ENCODE data around the gene UIMC1. TPM values are rescaled to one million over a fixed set of nuclear protein-coding genes. Genes with fewer than 3 reads are reported as not detected.

The UIMC1 gene
- total RNA-seq, 1 experiment from 2014 or later: 38.4 TPM

DNA sequence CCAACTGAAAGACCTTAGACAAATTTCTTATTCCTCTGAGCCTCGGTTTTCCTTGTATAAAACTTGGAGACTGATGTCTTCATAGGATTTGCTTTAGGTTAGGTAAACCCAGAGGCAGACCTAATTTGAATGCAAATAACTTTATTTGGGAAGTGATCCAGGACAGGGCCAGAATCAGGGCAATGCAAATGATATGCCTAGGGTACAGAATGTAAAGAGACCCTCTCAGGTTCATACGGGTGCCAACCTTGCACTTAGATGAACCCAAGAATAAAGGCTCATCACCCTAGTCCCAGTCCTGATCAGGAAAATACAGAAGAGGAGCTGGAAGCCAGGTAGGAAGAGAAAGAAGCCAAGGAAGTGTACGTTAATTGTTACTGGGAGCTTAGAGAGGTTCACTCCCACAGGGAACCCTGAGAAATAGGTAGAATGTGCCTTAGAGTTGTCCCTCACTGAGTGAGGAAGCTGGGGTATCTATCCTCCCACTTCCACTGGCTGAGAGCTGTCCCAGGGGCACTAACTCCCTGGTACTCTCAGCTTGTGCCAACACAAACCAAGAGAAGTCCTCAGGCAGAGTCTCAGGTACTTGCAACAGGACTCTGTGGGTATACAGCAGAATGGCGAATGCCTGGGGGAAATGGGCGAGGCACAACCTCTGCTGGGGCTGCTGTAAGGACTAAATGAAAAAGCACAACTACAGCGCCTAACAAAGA lies 104.3 kb downstream of the UIMC1 start:
- CTCF ChIA-PET: interaction anchor here (1.5 kb wide), 1 partner anchor 242 kb away, joined by 8 read pairs; no protein-coding TSS in a partner anchor

More for the DNA sequence above, 104.3 kb downstream of the UIMC1 start:
- no TSS peak for BruUV-seq (replicated peaks)
- no peaks in the 10 kb centered on the region for H3K27me3 ChIP-seq (ENCODE audit: insufficient read depth, low read length)
- no peak overlapping the region for H3K27ac ChIP-seq (ENCODE audit: low read depth, low read length)
- no peaks in the 10 kb centered on the region for H4K20me1 ChIP-seq (ENCODE audit: insufficient read depth)
- no peak for ATAC-seq
- no peak overlapping the region for H3K4me3 ChIP-seq (replicated peaks in 1 of 2; ENCODE audit: low read depth in 1 of 2, low read length in 2 of 2)
- ChIA-PET POLR2A (no interaction called here), RAD21 (ENCODE audit: low non-redundant PET in 1 of 2, low total read pairs in 2 of 2, uncharacterized antibody in 2 of 2, unreplicated experiment in 2 of 2) (interaction anchor here in 1 of 2 experiments (0.6 kb wide), 1 partner anchor 21 kb away, joined by 3 read pairs; no protein-coding TSS in a partner anchor)
- H3K79me2 ChIP-seq (ENCODE audit: insufficient read depth, low read length): no peaks in the 10 kb centered on the region
- H3K9me2 ChIP-seq (ENCODE audit: insufficient read depth): no peaks in the 10 kb centered on the region
- H2AFZ ChIP-seq (ENCODE audit: low read depth, low read length, poor library complexity, severe bottlenecking): no peak overlapping the region
- no peak overlapping the region for H3K4me2 ChIP-seq (ENCODE audit: low read length)
- H3K36me3 ChIP-seq (ENCODE audit: control insufficient read depth in 1 of 2, insufficient read depth in 2 of 2, low read length in 2 of 2): peaks cover 19 to 44% of the 10 kb centered on the region in 2 experiments; a peak in 3 of 4 replicates
- no peaks in the 10 kb centered on the region for H3K4me1 ChIP-seq (ENCODE audit: control insufficient read depth in 1 of 2, insufficient read depth in 2 of 2, low read length in 2 of 2)
- DNase-seq (ENCODE audit: low read depth, low spot score): no peak
- no peak overlapping the region for H3K9ac ChIP-seq (ENCODE audit: low read length)
- no peak for TF ChIP-seq CBX3 (IDR thresholded peaks at IDR 0.05; ENCODE audit: low read depth)
- TF ChIP-seq YY1 (IDR thresholded peaks at IDR 0.05; ENCODE audit: extremely low read depth, insufficient replicate concordance, low read depth, low read length): no peak
- TF ChIP-seq POLR2AphosphoS5 (IDR thresholded peaks at IDR 0.05; ENCODE audit: low read depth, low read length): no peak
- no peak for TF ChIP-seq FOSL1 (IDR thresholded peaks at IDR 0.05; ENCODE audit: low read depth)
- no peak for TF ChIP-seq ATF3 (IDR thresholded peaks at IDR 0.05)
- no peak for TF ChIP-seq EGR1 (IDR thresholded peaks at IDR 0.05; ENCODE audit: low read depth)
- no peak for TF ChIP-seq TCF7L2 (IDR thresholded peaks at IDR 0.05; ENCODE audit: borderline replicate concordance, extremely low read depth, insufficient read depth, insufficient read length)
- TF ChIP-seq SP1 (IDR thresholded peaks at IDR 0.05; ENCODE audit: low read depth): no peak
- TF ChIP-seq, protein P1, sequence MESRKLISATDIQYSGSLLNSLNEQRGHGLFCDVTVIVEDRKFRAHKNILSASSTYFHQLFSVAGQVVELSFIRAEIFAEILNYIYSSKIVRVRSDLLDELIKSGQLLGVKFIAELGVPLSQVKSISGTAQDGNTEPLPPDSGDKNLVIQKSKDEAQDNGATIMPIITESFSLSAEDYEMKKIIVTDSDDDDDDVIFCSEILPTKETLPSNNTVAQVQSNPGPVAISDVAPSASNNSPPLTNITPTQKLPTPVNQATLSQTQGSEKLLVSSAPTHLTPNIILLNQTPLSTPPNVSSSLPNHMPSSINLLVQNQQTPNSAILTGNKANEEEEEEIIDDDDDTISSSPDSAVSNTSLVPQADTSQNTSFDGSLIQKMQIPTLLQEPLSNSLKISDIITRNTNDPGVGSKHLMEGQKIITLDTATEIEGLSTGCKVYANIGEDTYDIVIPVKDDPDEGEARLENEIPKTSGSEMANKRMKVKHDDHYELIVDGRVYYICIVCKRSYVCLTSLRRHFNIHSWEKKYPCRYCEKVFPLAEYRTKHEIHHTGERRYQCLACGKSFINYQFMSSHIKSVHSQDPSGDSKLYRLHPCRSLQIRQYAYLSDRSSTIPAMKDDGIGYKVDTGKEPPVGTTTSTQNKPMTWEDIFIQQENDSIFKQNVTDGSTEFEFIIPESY (IDR thresholded peaks at IDR 0.05; ENCODE audit: extremely low read depth, insufficient replicate concordance, low read length): no peak
- no peak for TF ChIP-seq JUND (IDR thresholded peaks at IDR 0.05)
- no peak for TF ChIP-seq POLR2A (IDR thresholded peaks at IDR 0.05; ENCODE audit: borderline replicate concordance, extremely low read depth, insufficient read depth, insufficient read length)
- intact Hi-C loops (cut with micrococcal nuclease): no loop called here
- no peaks in the 10 kb centered on the region for H3K9me3 ChIP-seq (ENCODE audit: control insufficient read depth in 1 of 2, insufficient read depth in 1 of 2, low read depth in 1 of 2, low read length in 2 of 2)

Data from HCT116 (cell line).